ENCODE data around the gene EXOC7.
"Not testable (repeated sequence)": the region's sequence is repeated elsewhere in the genome, so short reads cannot be mapped to it uniquely, and the experiment has no call there.

Gene EXOC7

GRCh38 chr17:76087531-76087930 is 16.1 kb downstream of the EXOC7 start:
- DNase-seq (ENCODE audit: low read depth in 2 of 2) = no peak

GRCh38 chr17:76086384-76086783 is 17.2 kb downstream of the EXOC7 start:
- DNase-seq (ENCODE audit: low read depth in 2 of 2) = no peak

GRCh38 chr17:76085731-76086366 is 17.7 kb downstream of the EXOC7 start:
- DNase-seq (ENCODE audit: low read depth in 2 of 2) = no peak

- no peak for DNase-seq (ENCODE audit: low read depth in 2 of 2)
These were observed 18.4 kb downstream of the EXOC7 start for GRCh38 chr17:76085066-76085730.

- no peak for DNase-seq (ENCODE audit: low read depth in 2 of 2)
These were observed 19.9 kb downstream of the EXOC7 start for GRCh38 chr17:76083536-76084182.

GRCh38 chr17:76082326-76083251 is 21.0 kb downstream of the EXOC7 start:
- no peak for DNase-seq (ENCODE audit: low read depth in 2 of 2)

- no peak for DNase-seq (ENCODE audit: low read depth in 2 of 2)
These were observed 22.0 kb downstream of the EXOC7 start for GRCh38 chr17:76081295-76082210.

GRCh38 chr17:76080768-76081287 is 22.8 kb downstream of the EXOC7 start:
- DNase-seq (ENCODE audit: low read depth in 2 of 2) = no peak

GRCh38 chr17:76079956-76080767 is 23.4 kb downstream of the EXOC7 start:
- no peak for DNase-seq (ENCODE audit: low read depth in 2 of 2)

- no peak for DNase-seq (ENCODE audit: low read depth in 2 of 2)
These were observed 24.0 kb downstream of the EXOC7 start for GRCh38 chr17:76079535-76079955.

- no peak for DNase-seq (ENCODE audit: low read depth in 2 of 2)
These were observed 24.6 kb downstream of the EXOC7 start, which contains the start of gene ZACN for GRCh38 chr17:76078860-76079534. TSS of gene ZACN (plus strand) at chr17:76079182. CDS start at chr17:76079265, 83 bp downstream.

- not testable (repeated sequence) for DNase-seq (ENCODE audit: low read depth in 2 of 2)
These were observed 25.2 kb downstream of the EXOC7 start for GRCh38 chr17:76078370-76078769.

- no peak for DNase-seq (ENCODE audit: low read depth in 2 of 2)
These were observed 25.9 kb downstream of the EXOC7 start for GRCh38 chr17:76077584-76078110.

GRCh38 chr17:76076765-76077583 is 26.6 kb downstream of the EXOC7 start:
- DNase-seq (ENCODE audit: low read depth in 2 of 2) = no peak

- no peak for DNase-seq (ENCODE audit: low read depth in 2 of 2)
These were observed 27.3 kb downstream of the EXOC7 start for GRCh38 chr17:76076146-76076764.

GRCh38 chr17:76075364-76076145 is 28.0 kb downstream of the EXOC7 start:
- no peak for DNase-seq (ENCODE audit: low read depth in 2 of 2)
